ENCODE data around the gene CCL22.

GRCh38 chr16:57318240-57318970 is 40.2 kb upstream of the CCL22 start:
- TF ChIP-seq POLR2A (IDR thresholded peaks at IDR 0.05) (no peak), CTCF (IDR thresholded peaks at IDR 0.05) (no peak)

All from testis (tissue), 2 donors.